Ishikawa (cell line): ENCODE results near the gene MRM2.

Source experiments
- CEBPB ChIP-seq: IDR thresholded peaks from 2 replicates; pipeline ENCODE4 v1.6.1; 2012
- CREB1 ChIP-seq: IDR thresholded peaks from 2 replicates; pipeline ENCODE4 v1.6.1; 2012; ENCODE audit warnings: low read depth
- EGR1 ChIP-seq: IDR thresholded peaks from 2 replicates; pipeline ENCODE4 v1.6.1; 2012
- EP300 ChIP-seq: IDR thresholded peaks from 2 replicates; pipeline ENCODE4 v1.6.1; 2012; ENCODE audit warnings: borderline replicate concordance
- FOXM1 ChIP-seq: IDR thresholded peaks from 2 replicates; pipeline ENCODE4 v1.6.1; 2012; ENCODE audit warnings: low read depth, borderline replicate concordance
- NFIC ChIP-seq: IDR thresholded peaks from 2 replicates; pipeline ENCODE4 v1.6.1; 2012
- RAD21 ChIP-seq: IDR thresholded peaks from 2 replicates; pipeline ENCODE4 v1.6.1; 2012; ENCODE audit warnings: low read depth
- TAF1 ChIP-seq: IDR thresholded peaks from 2 replicates; pipeline ENCODE4 v1.6.1; 2012; ENCODE audit warnings: low read depth, mild to moderate bottlenecking
- TCF12 ChIP-seq: IDR thresholded peaks from 2 replicates; pipeline ENCODE4 v1.6.1; 2012; ENCODE audit warnings: low read depth
- TEAD4 ChIP-seq: IDR thresholded peaks from 2 replicates; pipeline ENCODE4 v1.6.1; 2012
- YY1 ChIP-seq: IDR thresholded peaks from 2 replicates; pipeline ENCODE4 v1.6.1; 2012; ENCODE audit warnings: low read depth
- ZBTB7A ChIP-seq: IDR thresholded peaks from 2 replicates; pipeline ENCODE4 v1.6.1; 2012; ENCODE audit warnings: low read depth
- TF ChIP-seq, protein P1 (sequence below): IDR thresholded peaks from 2 replicates; pipeline ENCODE4 v1.6.1; 2012
- TF ChIP-seq, protein P2 (sequence below): IDR thresholded peaks from 2 replicates; pipeline ENCODE4 v1.6.1; 2012; ENCODE audit warnings: low read depth, mild to moderate bottlenecking
- TF ChIP-seq, protein P3 (sequence below): IDR thresholded peaks from 2 replicates; pipeline ENCODE4 v1.6.1; 2012

MRM2 gene

DNA sequence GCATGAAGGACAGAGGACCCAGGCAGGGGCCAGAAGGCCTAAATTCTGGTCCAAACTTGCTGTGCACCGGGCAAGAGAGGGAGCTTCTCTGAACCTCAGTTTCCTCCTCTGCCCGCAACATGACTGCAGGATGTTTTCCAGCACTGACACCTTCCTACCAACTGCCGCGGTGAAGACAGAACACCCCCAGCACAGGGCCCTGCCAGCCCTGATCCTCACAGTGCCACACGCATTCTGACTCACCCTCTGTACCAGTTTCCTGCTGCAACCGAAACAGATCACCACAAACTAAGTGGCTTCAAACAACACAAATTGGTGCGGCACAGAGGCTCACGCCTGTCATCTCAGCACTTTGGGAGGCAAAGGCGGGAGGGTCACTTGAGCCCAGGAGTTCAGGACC, 27.4 kb downstream of the MRM2 start:
- TF ChIP-seq NFIC (no peak), CEBPB (no peak)

DNA sequence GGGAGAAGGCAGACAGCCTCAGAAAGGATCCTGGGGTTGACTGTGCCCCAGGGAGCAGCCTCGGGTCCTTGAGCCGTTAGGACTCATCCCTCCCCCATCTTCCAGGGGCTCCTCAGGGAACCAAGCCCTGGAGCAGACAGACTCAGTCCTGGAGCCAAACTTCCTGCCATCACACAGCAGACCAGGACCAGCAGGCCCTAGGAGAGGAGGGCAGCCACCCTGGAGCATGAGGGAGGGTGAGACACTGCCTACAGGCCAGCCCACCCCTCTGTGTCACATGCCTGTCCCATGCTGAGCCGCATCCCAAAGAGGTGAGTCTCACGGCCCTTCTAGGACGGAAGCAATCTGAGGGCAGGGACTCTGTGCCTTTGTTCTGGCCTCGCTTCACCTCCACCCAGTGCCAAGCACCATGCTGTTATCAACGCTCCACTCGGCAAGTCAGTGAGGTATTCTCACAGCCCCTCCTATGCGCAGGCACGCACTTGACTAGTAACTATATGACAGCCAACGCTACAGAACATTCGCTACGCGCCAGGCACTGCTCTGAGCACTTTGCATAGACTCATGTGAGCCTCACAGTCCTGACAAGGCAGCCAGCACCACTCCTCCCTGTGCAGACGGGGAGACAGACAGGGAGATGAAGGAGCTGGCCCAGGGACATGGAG, 28.3 kb downstream of the MRM2 start:
- TF ChIP-seq, protein P1, sequence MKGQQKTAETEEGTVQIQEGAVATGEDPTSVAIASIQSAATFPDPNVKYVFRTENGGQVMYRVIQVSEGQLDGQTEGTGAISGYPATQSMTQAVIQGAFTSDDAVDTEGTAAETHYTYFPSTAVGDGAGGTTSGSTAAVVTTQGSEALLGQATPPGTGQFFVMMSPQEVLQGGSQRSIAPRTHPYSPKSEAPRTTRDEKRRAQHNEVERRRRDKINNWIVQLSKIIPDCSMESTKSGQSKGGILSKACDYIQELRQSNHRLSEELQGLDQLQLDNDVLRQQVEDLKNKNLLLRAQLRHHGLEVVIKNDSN: peak; percentile 33; the same call in 1 of the 2 replicates
- TF ChIP-seq EP300 (no peak), CREB1 (no peak)

DNA sequence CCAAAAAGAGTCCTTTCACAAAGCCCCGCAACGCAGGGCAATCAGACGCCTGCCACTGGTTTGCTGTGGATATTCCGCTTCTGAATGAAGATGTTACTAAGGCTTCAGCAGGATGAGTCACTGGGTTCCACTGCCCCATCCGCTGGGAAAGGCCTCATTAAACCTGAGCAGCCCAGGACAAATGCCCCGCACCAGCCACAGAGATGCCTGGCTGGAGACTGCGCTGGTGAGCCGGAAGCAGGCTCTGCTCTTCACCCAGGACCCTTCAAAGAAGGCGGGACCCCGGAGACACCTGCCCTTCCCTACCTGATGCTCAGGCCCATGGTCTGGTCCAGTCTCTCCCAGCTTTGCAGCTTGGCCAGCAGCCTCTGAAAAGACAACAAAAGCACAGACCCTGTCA, 29.1 kb downstream of the MRM2 start:
- TF ChIP-seq YY1 (no peak), TAF1 (no peak), TEAD4 (no peak), EGR1 (no peak), FOXM1 (no peak), ZBTB7A (no peak), CREB1 (no peak), CEBPB (no peak)
- TF ChIP-seq, protein P1: no peak
- TF ChIP-seq, protein P2, sequence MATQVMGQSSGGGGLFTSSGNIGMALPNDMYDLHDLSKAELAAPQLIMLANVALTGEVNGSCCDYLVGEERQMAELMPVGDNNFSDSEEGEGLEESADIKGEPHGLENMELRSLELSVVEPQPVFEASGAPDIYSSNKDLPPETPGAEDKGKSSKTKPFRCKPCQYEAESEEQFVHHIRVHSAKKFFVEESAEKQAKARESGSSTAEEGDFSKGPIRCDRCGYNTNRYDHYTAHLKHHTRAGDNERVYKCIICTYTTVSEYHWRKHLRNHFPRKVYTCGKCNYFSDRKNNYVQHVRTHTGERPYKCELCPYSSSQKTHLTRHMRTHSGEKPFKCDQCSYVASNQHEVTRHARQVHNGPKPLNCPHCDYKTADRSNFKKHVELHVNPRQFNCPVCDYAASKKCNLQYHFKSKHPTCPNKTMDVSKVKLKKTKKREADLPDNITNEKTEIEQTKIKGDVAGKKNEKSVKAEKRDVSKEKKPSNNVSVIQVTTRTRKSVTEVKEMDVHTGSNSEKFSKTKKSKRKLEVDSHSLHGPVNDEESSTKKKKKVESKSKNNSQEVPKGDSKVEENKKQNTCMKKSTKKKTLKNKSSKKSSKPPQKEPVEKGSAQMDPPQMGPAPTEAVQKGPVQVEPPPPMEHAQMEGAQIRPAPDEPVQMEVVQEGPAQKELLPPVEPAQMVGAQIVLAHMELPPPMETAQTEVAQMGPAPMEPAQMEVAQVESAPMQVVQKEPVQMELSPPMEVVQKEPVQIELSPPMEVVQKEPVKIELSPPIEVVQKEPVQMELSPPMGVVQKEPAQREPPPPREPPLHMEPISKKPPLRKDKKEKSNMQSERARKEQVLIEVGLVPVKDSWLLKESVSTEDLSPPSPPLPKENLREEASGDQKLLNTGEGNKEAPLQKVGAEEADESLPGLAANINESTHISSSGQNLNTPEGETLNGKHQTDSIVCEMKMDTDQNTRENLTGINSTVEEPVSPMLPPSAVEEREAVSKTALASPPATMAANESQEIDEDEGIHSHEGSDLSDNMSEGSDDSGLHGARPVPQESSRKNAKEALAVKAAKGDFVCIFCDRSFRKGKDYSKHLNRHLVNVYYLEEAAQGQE: no peak

DNA sequence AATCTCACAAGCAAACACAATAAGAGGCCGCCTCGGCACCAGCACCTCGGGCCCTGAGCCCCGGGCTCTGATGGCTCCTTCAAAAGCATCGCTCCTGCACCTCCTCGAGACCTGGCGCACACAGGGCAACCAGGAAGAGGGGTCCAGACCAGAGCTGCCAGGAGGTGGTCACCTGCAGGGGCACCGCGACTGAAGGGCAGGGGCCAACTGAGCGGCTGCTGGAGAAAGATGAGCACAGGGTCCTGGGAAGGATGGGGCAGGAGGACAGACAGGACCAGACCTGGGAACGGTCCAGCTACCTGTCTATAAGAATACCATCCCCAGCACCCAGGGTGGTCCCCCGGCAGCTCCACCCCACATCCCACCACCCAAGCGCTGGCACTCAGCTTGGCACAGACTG, 30.1 kb downstream of the MRM2 start:
- no peak for TF ChIP-seq YY1
- no peak for TF ChIP-seq RAD21
- no peak for TF ChIP-seq CREB1
- no peak for TF ChIP-seq ZBTB7A
- no peak for TF ChIP-seq FOXM1
- no peak for TF ChIP-seq TAF1
- no peak for TF ChIP-seq TCF12
- TF ChIP-seq NFIC: no peak
- TF ChIP-seq, protein P3, sequence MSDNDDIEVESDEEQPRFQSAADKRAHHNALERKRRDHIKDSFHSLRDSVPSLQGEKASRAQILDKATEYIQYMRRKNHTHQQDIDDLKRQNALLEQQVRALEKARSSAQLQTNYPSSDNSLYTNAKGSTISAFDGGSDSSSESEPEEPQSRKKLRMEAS: no peak
- TF ChIP-seq CEBPB: no peak
- no peak for TF ChIP-seq TEAD4
- TF ChIP-seq, protein P1: no peak
- TF ChIP-seq EP300: no peak

DNA sequence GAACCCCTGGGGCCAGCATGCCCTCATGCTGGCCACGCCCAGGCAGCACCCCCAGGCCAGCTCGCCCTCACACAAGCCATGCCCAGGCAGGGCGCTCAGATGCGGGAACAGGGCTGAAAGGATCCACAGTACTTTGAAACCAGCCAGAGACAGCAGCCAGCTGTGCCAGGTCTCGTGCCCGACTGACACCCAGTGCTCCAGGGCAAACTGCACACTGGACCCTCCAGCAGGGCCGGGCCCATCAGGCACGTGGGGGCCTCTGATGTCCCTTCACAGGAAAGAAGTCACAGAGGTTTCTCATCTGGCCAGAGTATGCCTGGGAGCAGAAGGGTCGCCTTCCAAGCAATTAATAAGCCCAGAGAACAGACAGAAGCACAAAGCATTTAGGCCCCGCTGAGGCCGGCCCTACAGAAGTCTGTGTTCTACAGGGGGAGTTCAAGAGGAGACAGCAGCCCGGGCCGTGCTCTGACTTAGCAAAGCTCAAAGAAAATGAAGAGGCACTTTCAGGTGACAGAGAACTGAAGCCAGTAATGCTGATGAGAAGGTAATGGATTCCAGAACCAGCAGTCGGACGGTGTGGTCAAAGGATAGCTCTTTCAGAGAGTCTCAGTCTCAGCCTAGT, 30.6 kb downstream of the MRM2 start:
- TF ChIP-seq FOXM1 (no peak), TCF12 (no peak), CEBPB (no peak), NFIC (no peak), EP300 (no peak), CREB1 (no peak), YY1 (no peak), TEAD4 (no peak), EGR1 (no peak), ZBTB7A (no peak), RAD21 (no peak), TAF1 (no peak)
- TF ChIP-seq, protein P3: no peak
- TF ChIP-seq, protein P1: no peak
- TF ChIP-seq, protein P2: no peak
